HepG2 (cell line): ENCODE measurements around the gene SERPINF2. TPM values are rescaled to one million over a fixed set of nuclear protein-coding genes. Genes with fewer than 3 reads are reported as not detected.

ENCODE experiments used
- CREBL2 ChIP-seq: sonication (generic); formaldehyde crosslinking; IDR thresholded peaks from 2 replicates; pipeline ENCODE4 v1.8.1; 2023; ENCODE audit warnings: missing genetic modification reagents, mild to moderate bottlenecking, borderline replicate concordance
- HDAC6 ChIP-seq: fragments of 200-600 bp; sonication (generic); IDR thresholded peaks from 2 replicates; pipeline ENCODE4 v1.7.0; 2017; ENCODE audit warnings: mild to moderate bottlenecking, antibody characterized with exemption, low read length, low read depth
- NFAT5 ChIP-seq: sonication (generic); formaldehyde crosslinking; IDR thresholded peaks from 2 replicates; pipeline ENCODE4 v1.4.0; 2020; ENCODE audit warnings: missing genetic modification reagents
- RBM39 ChIP-seq: fragments of 200-400 bp; formaldehyde crosslinking; IDR thresholded peaks from one replicate; pipeline ENCODE4 v1.6.1; 2018; ENCODE audit warnings: antibody characterized with exemption, mild to moderate bottlenecking, low read depth, low read length; ENCODE audit not compliant: poor library complexity, severe bottlenecking
- REST ChIP-seq, 2 experiments: IDR thresholded peaks; 2 replicates each; pipeline ENCODE4 v1.6.1; 2011 to 2012; ENCODE audit warnings: low read length in 2 of 2, borderline replicate concordance in 1 of 2, low read depth in 1 of 2, mild to moderate bottlenecking in 1 of 2, moderate library complexity in 1 of 2
- RXRA ChIP-seq: sonication (generic); formaldehyde crosslinking; IDR thresholded peaks from 2 replicates; pipeline ENCODE4 v1.5.1; 2020; ENCODE audit warnings: missing genetic modification reagents
- RXRB ChIP-seq: IDR thresholded peaks from 2 replicates; pipeline ENCODE4 v1.6.1; 2016; ENCODE audit warnings: borderline replicate concordance, missing genetic modification reagents, missing compliant biosample characterization
- YEATS4 ChIP-seq: sonication (generic); formaldehyde crosslinking; IDR thresholded peaks from 2 replicates; pipeline ENCODE4 v1.4.0; 2020; ENCODE audit warnings: missing genetic modification reagents, borderline replicate concordance
- ZBTB49 ChIP-seq: sonication (generic); formaldehyde crosslinking; IDR thresholded peaks from 2 replicates; pipeline ENCODE4 v1.4.0; 2020; ENCODE audit warnings: missing genetic modification reagents, borderline replicate concordance
- ZNF138 ChIP-seq: sonication (generic); formaldehyde crosslinking; IDR thresholded peaks from 2 replicates; pipeline ENCODE4 v1.5.0; 2020; ENCODE audit warnings: mild to moderate bottlenecking, low read depth, missing genetic modification reagents
- ZNF20 ChIP-seq: sonication (generic); formaldehyde crosslinking; IDR thresholded peaks from 2 replicates; pipeline ENCODE4 v1.4.0; 2020; ENCODE audit warnings: mild to moderate bottlenecking, moderate library complexity, missing genetic modification reagents
- ZNF746 ChIP-seq: sonication (generic); formaldehyde crosslinking; IDR thresholded peaks from 2 replicates; pipeline ENCODE4 v1.8.0; 2022; ENCODE audit warnings: mild to moderate bottlenecking, missing genetic modification reagents
- ZNF790 ChIP-seq: sonication (generic); formaldehyde crosslinking; IDR thresholded peaks from 2 replicates; pipeline ENCODE4 v1.8.0; 2022; ENCODE audit warnings: missing genetic modification reagents, mild to moderate bottlenecking, borderline replicate concordance
- polyA plus RNA-seq, 8 experiments: library from polyadenylated mRNA; depleted of rRNA in 3 of 8; stranded (reverse) in 7 of 8; unstranded in 1 of 8; fragments of >200 nt; fragmentation: Illumina TruSeq in 4 of 8; extraction: Trizol in 4 of 8; gene quantifications; 2 replicates each; pipeline versions ENCODE4 v1.2.1 to v1.2.3, GENCODE V29; 2011 to 2016; ENCODE audit warnings: low read depth in 4 of 8, missing spikeins in 1 of 8, mixed read lengths in 1 of 8; ENCODE audit not compliant: insufficient read depth in 1 of 8
- total RNA-seq, 5 experiments: library from RNA; depleted of rRNA; stranded (reverse); fragments of >200 nt; fragmentation: Illumina TruSeq; extraction: Trizol; gene quantifications; 2 replicates each; pipeline ENCODE4 v1.2.3, GENCODE V29; 2016; ENCODE audit warnings: low read depth in 1 of 5

Gene SERPINF2
- total and polyA plus RNA-seq, 2 of the 13 experiments (the other 11 are each of a cell fraction or from before 2014, with no cell fraction given), result 309 to 548 TPM

GRCh38 chr17:1716076-1716911 lies 26.4 kb upstream of the SERPINF2 start (continued):
- TF ChIP-seq REST (IDR thresholded peaks at IDR 0.05; ENCODE audit: borderline replicate concordance in 1 of 2, low read depth in 1 of 2, low read length in 2 of 2) (peak in 1 of 2 experiments; percentile 33; a peak in 1 of 4 replicates), ZBTB49 (no peak), ZNF790 (CRISPR knock-in tag) (no peak), RXRA (CRISPR knock-in tag) (peak; percentile 39), ZNF20 (CRISPR knock-in tag) (no peak), CREBL2 (CRISPR knock-in tag) (no peak), YEATS4 (peak; percentile 77), NFAT5 (CRISPR knock-in tag) (no peak), RBM39 (peak; percentile 76), HDAC6 (no peak), RXRB (CRISPR knock-in tag) (no peak), ZNF746 (CRISPR knock-in tag) (no peak), ZNF138 (0 out of 2 replicates have a peak, but pooled peaks have one; percentile 30)
